HFF-Myc (cell line): ENCODE results near the gene PTTG2.

Source experiments
- DNase-seq: peaks from one replicate; pipeline ENCODE4 v3.0.0-alpha.2; 2011; ENCODE audit warnings: low read depth; ENCODE audit errors: extremely low read depth
- H3K4me3 ChIP-seq: replicated peaks from 2 replicates; pipeline ENCODE4 v1.5.1; 2011; ENCODE audit warnings: low read depth, mild to moderate bottlenecking, control low read depth, low read length
- TF ChIP-seq, protein P1 (sequence below): IDR thresholded peaks from 2 replicates; pipeline ENCODE4 v1.5.1; 2012; ENCODE audit warnings: mild to moderate bottlenecking, low read depth, low read length, control low read depth; ENCODE audit errors: missing control alignments

The PTTG2 gene

DNA sequence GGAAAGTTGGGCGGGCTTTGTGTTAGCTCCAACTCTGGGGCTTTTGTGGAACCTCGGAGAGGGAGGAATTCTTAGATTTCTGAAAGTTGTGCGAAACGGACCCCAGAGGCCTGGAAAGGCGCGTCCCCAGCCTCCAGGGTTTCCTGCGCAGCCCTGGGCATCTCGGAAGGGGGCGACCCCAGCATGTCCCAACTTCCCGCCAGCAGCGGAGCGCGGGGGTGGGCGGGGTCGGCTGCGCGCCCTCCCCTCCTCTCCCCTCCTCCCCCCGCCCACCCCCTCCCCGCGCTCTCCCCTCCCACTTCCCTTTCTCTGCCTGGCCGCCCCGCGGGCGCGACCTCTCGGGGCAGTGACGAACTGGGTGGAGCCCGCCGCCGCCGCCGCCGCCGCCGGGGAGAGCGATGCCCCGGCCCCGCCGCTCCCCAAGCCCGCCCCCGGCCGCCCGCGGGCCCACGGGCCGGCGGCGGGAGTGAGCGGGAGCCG is 16.8 kb downstream of the PTTG2 start:
- TF ChIP-seq, protein P1, sequence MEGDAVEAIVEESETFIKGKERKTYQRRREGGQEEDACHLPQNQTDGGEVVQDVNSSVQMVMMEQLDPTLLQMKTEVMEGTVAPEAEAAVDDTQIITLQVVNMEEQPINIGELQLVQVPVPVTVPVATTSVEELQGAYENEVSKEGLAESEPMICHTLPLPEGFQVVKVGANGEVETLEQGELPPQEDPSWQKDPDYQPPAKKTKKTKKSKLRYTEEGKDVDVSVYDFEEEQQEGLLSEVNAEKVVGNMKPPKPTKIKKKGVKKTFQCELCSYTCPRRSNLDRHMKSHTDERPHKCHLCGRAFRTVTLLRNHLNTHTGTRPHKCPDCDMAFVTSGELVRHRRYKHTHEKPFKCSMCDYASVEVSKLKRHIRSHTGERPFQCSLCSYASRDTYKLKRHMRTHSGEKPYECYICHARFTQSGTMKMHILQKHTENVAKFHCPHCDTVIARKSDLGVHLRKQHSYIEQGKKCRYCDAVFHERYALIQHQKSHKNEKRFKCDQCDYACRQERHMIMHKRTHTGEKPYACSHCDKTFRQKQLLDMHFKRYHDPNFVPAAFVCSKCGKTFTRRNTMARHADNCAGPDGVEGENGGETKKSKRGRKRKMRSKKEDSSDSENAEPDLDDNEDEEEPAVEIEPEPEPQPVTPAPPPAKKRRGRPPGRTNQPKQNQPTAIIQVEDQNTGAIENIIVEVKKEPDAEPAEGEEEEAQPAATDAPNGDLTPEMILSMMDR, result no peak
- no peak for DNase-seq
- peak overlapping the region; percentile 62 for H3K4me3 ChIP-seq

DNA sequence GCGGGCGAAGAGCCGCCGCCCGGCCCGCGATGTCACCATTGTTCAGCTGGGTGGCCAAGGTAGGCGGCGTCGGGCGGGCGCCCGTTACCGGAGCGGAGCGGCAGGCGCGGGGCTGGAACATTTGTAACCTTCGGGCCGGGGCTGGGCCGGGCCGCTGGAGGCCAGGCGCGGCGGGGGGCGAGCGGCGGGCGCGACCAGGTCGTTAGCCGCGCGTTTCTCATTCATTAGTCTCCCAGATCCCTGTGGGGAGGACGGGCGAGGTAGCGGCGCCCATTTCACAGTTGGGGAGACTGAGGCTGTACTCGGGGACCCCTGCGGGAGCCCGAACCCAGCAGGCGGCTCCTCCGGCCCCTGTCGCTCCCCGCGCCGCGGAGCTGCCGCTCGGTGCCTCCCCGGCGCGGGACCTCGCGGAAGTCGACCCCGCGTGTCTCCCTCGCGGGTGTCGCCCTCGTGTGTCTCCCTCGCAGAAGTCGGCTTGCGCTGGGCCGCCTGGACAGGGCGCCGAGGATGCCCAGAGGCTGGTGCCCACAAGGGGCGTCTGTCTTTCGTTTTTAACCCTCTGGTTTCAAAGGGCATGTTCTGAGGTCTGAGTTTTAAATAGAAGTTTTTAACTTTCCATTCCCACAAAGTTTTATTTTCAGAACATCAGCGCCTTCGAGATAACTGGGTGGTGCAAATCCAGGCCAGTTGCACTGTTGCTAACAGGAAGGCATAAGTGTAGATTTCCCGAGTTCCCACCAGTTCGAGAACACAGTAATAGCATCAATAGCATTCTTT is 17.5 kb downstream of the PTTG2 start:
- DNase-seq, result no peak
- TF ChIP-seq, protein P1, result peak; percentile 35
- H3K4me3 ChIP-seq, result peak overlapping the region; percentile 62

DNA sequence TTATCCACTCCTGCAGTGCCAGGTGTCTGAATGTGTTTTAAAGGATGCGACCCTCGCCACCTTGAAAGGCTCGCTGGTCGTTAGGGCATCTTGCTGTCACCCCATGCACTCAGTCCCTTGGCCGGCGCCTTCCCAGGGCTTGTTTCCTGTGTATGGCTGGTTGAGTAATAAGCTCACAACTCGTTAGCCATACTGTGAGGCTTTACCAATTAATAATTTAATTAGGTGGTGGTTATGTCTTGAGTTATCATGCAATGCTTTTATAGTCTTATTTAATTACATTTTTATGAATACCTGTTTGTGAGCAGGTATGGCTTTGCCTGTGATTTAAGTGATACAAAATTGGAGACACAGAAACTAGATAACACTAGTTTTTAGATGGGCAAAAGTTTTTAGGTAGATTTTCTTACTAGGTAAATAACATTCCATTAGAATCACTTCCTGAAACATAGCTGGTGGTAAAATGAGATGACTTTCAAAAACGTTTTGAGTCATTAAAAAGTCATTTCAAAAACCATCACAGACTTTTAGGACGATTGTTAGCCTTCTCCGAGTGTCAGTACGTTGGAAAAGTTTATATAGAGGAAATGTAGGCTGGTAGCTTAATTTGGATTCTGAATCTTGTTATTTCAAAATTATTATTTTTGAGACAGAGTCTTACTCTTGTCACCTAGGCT is 18.2 kb downstream of the PTTG2 start:
- DNase-seq, result no peak

DNA sequence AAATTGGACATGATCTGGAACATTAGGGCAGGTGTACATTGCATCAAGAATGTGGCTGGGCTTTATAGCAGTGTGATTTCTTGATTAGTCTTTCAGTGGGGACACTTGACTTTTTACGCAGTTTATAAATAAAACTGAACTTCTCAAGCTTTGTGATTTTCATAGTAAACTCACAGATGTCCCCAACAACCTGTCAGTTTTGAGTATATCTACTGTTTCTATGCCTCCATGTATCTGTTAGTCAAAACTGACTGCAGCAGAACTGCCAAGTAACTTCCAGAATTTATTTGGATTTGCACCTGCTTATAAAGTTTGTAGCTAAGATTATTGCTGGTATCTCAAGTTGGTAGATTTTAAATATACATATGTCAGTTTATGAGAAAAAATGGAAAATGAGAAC is 20.0 kb downstream of the PTTG2 start:
- TF ChIP-seq, protein P1, result no peak
- H3K4me3 ChIP-seq, result no peak overlapping the region
- DNase-seq, result no peak

More for the DNA sequence above, 18.2 kb downstream of the PTTG2 start:
- peak overlapping the region; percentile 62 for H3K4me3 ChIP-seq
- TF ChIP-seq, protein P1, result no peak

DNA sequence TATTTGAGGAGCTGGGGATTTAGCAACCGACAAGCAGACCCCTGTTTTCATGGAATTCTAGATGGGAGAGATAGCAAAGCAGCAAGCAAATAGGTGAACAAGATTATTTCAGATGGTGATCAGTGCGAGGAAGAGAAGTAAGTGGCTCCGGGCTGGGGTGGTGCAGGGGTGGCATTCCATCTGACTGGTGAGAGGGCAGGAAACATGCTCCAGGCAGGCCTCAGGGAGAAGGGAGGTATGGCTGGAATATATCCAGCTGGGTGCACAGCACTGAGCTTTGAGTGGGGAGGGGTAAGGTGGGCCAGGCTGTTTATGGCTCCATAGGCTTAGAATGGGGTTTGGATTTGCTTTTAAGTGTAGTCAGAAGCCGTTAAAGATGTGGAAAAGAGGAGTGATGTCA is 21.2 kb downstream of the PTTG2 start:
- TF ChIP-seq, protein P1, result no peak
- no peak overlapping the region for H3K4me3 ChIP-seq
- no peak for DNase-seq

DNA sequence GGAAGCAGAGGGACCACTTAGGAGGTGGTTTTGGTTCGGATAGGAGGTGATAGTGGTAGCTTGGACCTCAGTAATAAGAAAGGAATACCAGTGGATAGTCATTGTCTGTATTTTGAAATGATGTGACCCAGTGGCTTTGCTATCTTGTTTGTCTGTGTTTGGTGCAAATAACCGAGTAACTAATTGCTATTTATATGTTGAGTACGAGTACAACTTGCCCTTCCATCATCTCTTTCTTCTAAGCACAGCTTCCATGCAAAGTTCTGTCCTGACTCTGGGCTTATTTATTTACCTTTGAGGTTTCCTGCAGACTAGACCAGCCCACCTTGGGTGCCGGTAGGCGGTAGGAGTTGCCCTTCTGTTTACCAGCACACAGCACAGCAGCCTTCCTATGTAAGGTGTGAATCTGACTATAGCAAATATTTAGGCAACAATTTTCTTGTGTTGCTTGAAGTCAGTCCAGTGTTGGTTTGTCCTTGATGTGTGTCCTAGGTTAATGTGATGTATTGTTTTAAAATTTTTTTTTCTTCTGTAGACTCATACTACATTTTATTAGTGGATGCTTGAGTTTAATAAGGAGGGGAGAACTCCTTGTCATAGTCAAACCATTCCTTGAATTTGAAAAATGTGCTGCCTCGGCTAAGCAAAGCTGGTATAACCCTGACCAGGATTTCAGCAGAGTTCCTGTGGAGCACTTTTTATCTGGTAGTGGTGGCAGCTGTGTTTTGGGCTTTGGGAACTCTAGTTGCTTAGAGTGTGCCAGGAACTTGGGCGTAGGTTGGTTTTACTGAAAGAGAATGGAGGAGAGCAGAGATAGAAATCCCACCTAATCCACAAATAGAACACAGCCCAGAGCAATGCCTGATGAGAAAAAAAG is 21.9 kb downstream of the PTTG2 start:
- H3K4me3 ChIP-seq, result no peak overlapping the region
- DNase-seq, result no peak
- TF ChIP-seq, protein P1, result no peak
